Measurements from ENCODE around the gene RUSF1.

- TF ChIP-seq CTCF (conservative IDR thresholded peaks at IDR 0.05; ENCODE audit: low read depth, low read length) (no peak), EZH2 (IDR thresholded peaks at IDR 0.05; ENCODE audit: low read length, unreplicated experiment) (no peak), EZH2phosphoT487 (IDR thresholded peaks at IDR 0.05; ENCODE audit: borderline replicate concordance, low read length) (no peak)
Measured at GRCh38 chr16:31467858-31468257, 40.3 kb downstream of the RUSF1 start.

Data from PC-3 (cell line).